SK-N-SH (cell line): ENCODE results near the gene INPP5A. TPM values are rescaled to one million over a fixed set of nuclear protein-coding genes. Genes with fewer than 3 reads are reported as not detected.
A peak's percentile ranks its signal among the peaks of the same experiment; 100 is the strongest.

Source experiments
- CTCF ChIA-PET: fragments of 300-600, 350-600 bp; formaldehyde crosslinking; extraction: SDS; loops from one replicate; lab custom pipeline; 2021; lab: Yijun Ruan, JAX
- POLR2A ChIA-PET: fragments of 350-600 bp; sonication (Branson Sonifier 250); formaldehyde crosslinking; extraction: SDS; loops from one replicate; lab custom pipeline; 2020; ENCODE audit warnings: antibody characterized with exemption, inconsistent platforms; lab: Yijun Ruan, JAX
- DNase-seq: peaks from one replicate; pipeline ENCODE4 v3.0.0; 2012
- H2AFZ ChIP-seq: fragments of 200-600 bp; sonication (generic); 2 replicates; pipeline ENCODE4 v1.8.1; 2016; ENCODE audit warnings: antibody characterized with exemption, mild to moderate bottlenecking, low read depth
- H3F3A ChIP-seq: fragments of 200-600 bp; sonication (generic); replicated peaks from 2 replicates; pipeline ENCODE3; 2016; ENCODE audit warnings: antibody characterized with exemption, mild to moderate bottlenecking; ENCODE audit not compliant: insufficient read depth
- H3K27ac ChIP-seq, 2 experiments: fragments of 200-500 bp in 1 of 2; fragments of 200-600 bp in 1 of 2; sonication (Bioruptor generic) in 1 of 2; sonication (generic), shearing (Covaris generic) in 1 of 2; 2 replicates each; pipeline versions ENCODE4 v1.5.1 to v1.6.1; 2014 to 2016; ENCODE audit warnings: low read depth in 2 of 2, inconsistent platforms in 1 of 2, low read length in 1 of 2, mild to moderate bottlenecking in 1 of 2, mixed read lengths in 1 of 2
- H3K27me3 ChIP-seq: fragments of 200-600 bp; sonication (generic), shearing (Covaris generic); 2 replicates; pipeline ENCODE4 v1.6.1; 2016; ENCODE audit warnings: mixed run types; ENCODE audit not compliant: insufficient read depth
- H3K36me3 ChIP-seq, 2 experiments: fragments of 200-500 bp in 1 of 2; fragments of 200-600 bp in 1 of 2; sonication (Bioruptor generic) in 1 of 2; sonication (generic) in 1 of 2; replicated peaks in 1 of 2; 2 replicates each; pipeline versions ENCODE3 to v1.5.1; 2014 to 2016; ENCODE audit warnings: low read length in 1 of 2, mild to moderate bottlenecking in 1 of 2; ENCODE audit not compliant: insufficient read depth in 2 of 2, control insufficient read depth in 1 of 2
- H3K4me1 ChIP-seq, 2 experiments: fragments of 200-500 bp in 1 of 2; fragments of 200-600 bp in 1 of 2; sonication (Bioruptor generic) in 1 of 2; sonication (generic), shearing (Covaris generic) in 1 of 2; 2 replicates each; pipeline versions ENCODE4 v1.5.1 to v1.6.1; 2014 to 2016; ENCODE audit warnings: low read depth in 1 of 2, low read length in 1 of 2, mixed run types in 1 of 2; ENCODE audit not compliant: insufficient read depth in 2 of 2, control insufficient read depth in 1 of 2
- H3K4me2 ChIP-seq: fragments of 200-600 bp; sonication (generic), shearing (Covaris generic); 2 replicates; pipeline ENCODE4 v1.6.1; 2017; ENCODE audit warnings: mixed run types
- H3K4me3 ChIP-seq, 2 experiments: fragments of 200-500 bp in 1 of 2; fragments of 200-600 bp in 1 of 2; sonication (Bioruptor generic) in 1 of 2; sonication (generic), shearing (Covaris generic) in 1 of 2; 2 replicates each; pipeline versions ENCODE4 v1.5.1 to v1.8.1; 2014 to 2016; ENCODE audit warnings: low read depth in 2 of 2, inconsistent platforms in 1 of 2, low read length in 1 of 2, mild to moderate bottlenecking in 1 of 2, mixed read lengths in 1 of 2, moderate library complexity in 1 of 2
- H3K79me2 ChIP-seq: fragments of 200-600 bp; sonication (generic); 2 replicates; pipeline ENCODE4 v1.8.1; 2017; ENCODE audit warnings: mild to moderate bottlenecking; ENCODE audit not compliant: insufficient read depth
- H3K9ac ChIP-seq: fragments of 200-600 bp; sonication (generic); 2 replicates; pipeline ENCODE4 v1.6.1; 2017; ENCODE audit warnings: mixed run types
- H3K9me2 ChIP-seq: fragments of 200-600 bp; sonication (generic); 2 replicates; pipeline ENCODE4 v1.6.1; 2017; ENCODE audit warnings: mixed run types
- H3K9me3 ChIP-seq: fragments of 200-600 bp; sonication (generic); 2 replicates; pipeline ENCODE4 v1.6.1; 2017; ENCODE audit warnings: mixed run types, mild to moderate bottlenecking, moderate library complexity
- H4K20me1 ChIP-seq: fragments of 200-600 bp; sonication (generic); 2 replicates; pipeline ENCODE4 v1.6.1; 2017; ENCODE audit warnings: mild to moderate bottlenecking, mixed run types; ENCODE audit not compliant: insufficient read depth
- EP300 ChIP-seq, 2 experiments: IDR thresholded peaks; 2 replicates each; pipeline versions ENCODE4 v1.4.0 to v1.6.1; 2012; ENCODE audit warnings: borderline replicate concordance in 1 of 2, low read depth in 1 of 2, low read length in 1 of 2
- EZH2phosphoT487 ChIP-seq: fragments of 200-600 bp; sonication (generic); IDR thresholded peaks from 2 replicates; pipeline ENCODE4 v1.6.1; 2017; ENCODE audit warnings: low read depth, mixed run types, mild to moderate bottlenecking, antibody characterized with exemption, moderate library complexity, borderline replicate concordance
- FOSL2 ChIP-seq: IDR thresholded peaks from 2 replicates; pipeline ENCODE4 v1.4.0; 2012; ENCODE audit warnings: low read depth, mild to moderate bottlenecking, moderate library complexity, borderline replicate concordance
- FOXJ3 ChIP-seq: sonication (generic); formaldehyde crosslinking; IDR thresholded peaks from 2 replicates; pipeline ENCODE4 v1.5.1; 2020; ENCODE audit warnings: mild to moderate bottlenecking, missing genetic modification reagents
- FOXM1 ChIP-seq: IDR thresholded peaks from 2 replicates; pipeline ENCODE4 v1.4.0; 2012; ENCODE audit warnings: low read depth, mild to moderate bottlenecking
- GABPA ChIP-seq: IDR thresholded peaks from 2 replicates; pipeline ENCODE4 v1.4.0; 2012; ENCODE audit warnings: low read depth, mild to moderate bottlenecking
- MEF2A ChIP-seq: IDR thresholded peaks from 2 replicates; pipeline ENCODE4 v1.4.0; 2012; ENCODE audit warnings: low read depth, borderline replicate concordance
- NFIC ChIP-seq: IDR thresholded peaks from 2 replicates; pipeline ENCODE4 v1.4.0; 2012; ENCODE audit warnings: borderline replicate concordance
- NRF1 ChIP-seq: IDR thresholded peaks from 2 replicates; pipeline ENCODE4 v1.6.1; 2012; ENCODE audit warnings: low read depth, mild to moderate bottlenecking, low read length
- RAD21 ChIP-seq: IDR thresholded peaks from 2 replicates; pipeline ENCODE4 v1.6.1; 2012; ENCODE audit warnings: mild to moderate bottlenecking, low read length
- SIN3A ChIP-seq: IDR thresholded peaks from 2 replicates; pipeline ENCODE4 v1.6.1; 2012; ENCODE audit warnings: low read depth, mild to moderate bottlenecking, low read length, moderate library complexity, borderline replicate concordance
- SMC3 ChIP-seq: IDR thresholded peaks from 2 replicates; pipeline ENCODE4 v1.6.1; 2012; ENCODE audit warnings: low read depth, low read length, improper control_type of control experiment
- WGBS: methylation state at CpG from one replicate; pipeline ENCODE4 v1.1.6; 2017; ENCODE audit warnings: low lambda C conversion rate; 5-methylcytosine and 5-hydroxymethylcytosine counted together
- polyA plus RNA-seq, 3 experiments: library from polyadenylated mRNA; depleted of rRNA; stranded (reverse); fragments of >200 nt; gene quantifications; 2 replicates each; pipeline ENCODE4 v1.2.3, GENCODE V29; 2012
- TF ChIP-seq, protein P1 (sequence below): fragments of 200-600 bp; sonication (generic); IDR thresholded peaks from 2 replicates; pipeline ENCODE4 v1.6.1; 2017; ENCODE audit warnings: antibody characterized with exemption, mild to moderate bottlenecking, moderate library complexity
- TF ChIP-seq, protein P2 (sequence below): IDR thresholded peaks from 2 replicates; pipeline ENCODE4 v1.4.0; 2012; ENCODE audit warnings: low read depth, borderline replicate concordance
- TF ChIP-seq, protein P3 (sequence below): IDR thresholded peaks from 2 replicates; pipeline ENCODE4 v1.6.1; 2012; ENCODE audit warnings: mild to moderate bottlenecking, low read depth, low read length, moderate library complexity

The INPP5A gene
- polyA plus RNA-seq, 1 of the 3 experiments (the other 2 are of a cell fraction) = 12.0 TPM

DNA sequence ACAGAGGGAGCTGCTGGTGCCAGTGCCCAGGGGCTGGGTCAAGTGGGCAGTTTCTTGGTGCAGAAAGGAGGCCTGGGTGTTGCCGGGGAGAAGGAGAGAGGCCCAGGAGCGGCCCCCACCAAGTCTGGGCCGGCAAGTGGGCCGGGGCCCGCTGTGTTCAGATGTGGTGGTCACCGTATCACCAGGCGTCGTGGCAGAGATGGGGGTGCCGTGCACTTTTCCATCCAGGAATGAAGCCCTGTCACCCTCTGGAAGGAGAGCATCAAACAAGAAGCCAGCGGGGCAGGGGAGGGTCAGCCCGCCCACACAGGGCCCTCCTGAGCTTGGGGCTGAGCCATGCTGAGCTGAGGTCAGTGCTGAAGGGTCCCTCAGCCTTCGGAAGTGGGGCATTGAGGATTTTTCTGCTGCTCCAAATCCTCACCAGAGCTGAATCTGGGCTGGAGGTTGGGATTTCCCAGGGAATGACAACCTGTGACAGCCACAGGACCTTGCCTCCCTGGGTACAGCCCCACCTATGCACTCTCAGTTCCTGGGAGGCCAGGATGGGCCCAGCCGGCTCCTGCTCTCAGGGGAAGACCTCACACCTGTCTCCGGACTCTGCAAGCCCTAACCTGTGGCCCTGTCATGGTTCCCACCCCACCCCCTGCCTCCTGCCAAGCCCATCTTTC lies 27.9 kb upstream of the INPP5A start:
- H2AFZ ChIP-seq = no peak overlapping the region
- no peaks in the 10 kb centered on the region for H3K9me2 ChIP-seq
- no peaks in the 10 kb centered on the region for H3K79me2 ChIP-seq
- H3K9me3 ChIP-seq = 0 out of 2 replicates have a peak, but pooled peaks cover 4% of the 10 kb centered on the region
- no peak overlapping the region for H3K27ac ChIP-seq
- ChIA-PET POLR2A (no interaction called here), CTCF (no interaction called here)
- peaks cover 0 to 6% of the 10 kb centered on the region in 2 experiments; a peak in 1 of 4 replicates for H3K4me1 ChIP-seq
- no peaks in the 10 kb centered on the region for H4K20me1 ChIP-seq
- WGBS = 91% methylated on average over 6 of the region's 14 CpGs
- H3K4me2 ChIP-seq = no peak overlapping the region
- H3K27me3 ChIP-seq = no peaks in the 10 kb centered on the region
- no peak for TF ChIP-seq GABPA
- TF ChIP-seq FOXJ3 = no peak
- TF ChIP-seq NFIC = no peak
- TF ChIP-seq, protein P1, sequence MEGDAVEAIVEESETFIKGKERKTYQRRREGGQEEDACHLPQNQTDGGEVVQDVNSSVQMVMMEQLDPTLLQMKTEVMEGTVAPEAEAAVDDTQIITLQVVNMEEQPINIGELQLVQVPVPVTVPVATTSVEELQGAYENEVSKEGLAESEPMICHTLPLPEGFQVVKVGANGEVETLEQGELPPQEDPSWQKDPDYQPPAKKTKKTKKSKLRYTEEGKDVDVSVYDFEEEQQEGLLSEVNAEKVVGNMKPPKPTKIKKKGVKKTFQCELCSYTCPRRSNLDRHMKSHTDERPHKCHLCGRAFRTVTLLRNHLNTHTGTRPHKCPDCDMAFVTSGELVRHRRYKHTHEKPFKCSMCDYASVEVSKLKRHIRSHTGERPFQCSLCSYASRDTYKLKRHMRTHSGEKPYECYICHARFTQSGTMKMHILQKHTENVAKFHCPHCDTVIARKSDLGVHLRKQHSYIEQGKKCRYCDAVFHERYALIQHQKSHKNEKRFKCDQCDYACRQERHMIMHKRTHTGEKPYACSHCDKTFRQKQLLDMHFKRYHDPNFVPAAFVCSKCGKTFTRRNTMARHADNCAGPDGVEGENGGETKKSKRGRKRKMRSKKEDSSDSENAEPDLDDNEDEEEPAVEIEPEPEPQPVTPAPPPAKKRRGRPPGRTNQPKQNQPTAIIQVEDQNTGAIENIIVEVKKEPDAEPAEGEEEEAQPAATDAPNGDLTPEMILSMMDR = no peak
- TF ChIP-seq NRF1 = no peak
- TF ChIP-seq EP300 (IDR thresholded peaks at IDR 0.05; ENCODE audit: borderline replicate concordance in 1 of 2, low read depth in 1 of 2, low read length in 1 of 2) = no peak
- no peak for TF ChIP-seq MEF2A
- no peak for TF ChIP-seq EZH2phosphoT487
- TF ChIP-seq, protein P2, sequence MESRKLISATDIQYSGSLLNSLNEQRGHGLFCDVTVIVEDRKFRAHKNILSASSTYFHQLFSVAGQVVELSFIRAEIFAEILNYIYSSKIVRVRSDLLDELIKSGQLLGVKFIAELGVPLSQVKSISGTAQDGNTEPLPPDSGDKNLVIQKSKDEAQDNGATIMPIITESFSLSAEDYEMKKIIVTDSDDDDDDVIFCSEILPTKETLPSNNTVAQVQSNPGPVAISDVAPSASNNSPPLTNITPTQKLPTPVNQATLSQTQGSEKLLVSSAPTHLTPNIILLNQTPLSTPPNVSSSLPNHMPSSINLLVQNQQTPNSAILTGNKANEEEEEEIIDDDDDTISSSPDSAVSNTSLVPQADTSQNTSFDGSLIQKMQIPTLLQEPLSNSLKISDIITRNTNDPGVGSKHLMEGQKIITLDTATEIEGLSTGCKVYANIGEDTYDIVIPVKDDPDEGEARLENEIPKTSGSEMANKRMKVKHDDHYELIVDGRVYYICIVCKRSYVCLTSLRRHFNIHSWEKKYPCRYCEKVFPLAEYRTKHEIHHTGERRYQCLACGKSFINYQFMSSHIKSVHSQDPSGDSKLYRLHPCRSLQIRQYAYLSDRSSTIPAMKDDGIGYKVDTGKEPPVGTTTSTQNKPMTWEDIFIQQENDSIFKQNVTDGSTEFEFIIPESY = no peak
- TF ChIP-seq FOSL2 = no peak
- no peak for TF ChIP-seq RAD21
- no peak for TF ChIP-seq FOXM1
- no peak for TF ChIP-seq SMC3
- TF ChIP-seq, protein P3, sequence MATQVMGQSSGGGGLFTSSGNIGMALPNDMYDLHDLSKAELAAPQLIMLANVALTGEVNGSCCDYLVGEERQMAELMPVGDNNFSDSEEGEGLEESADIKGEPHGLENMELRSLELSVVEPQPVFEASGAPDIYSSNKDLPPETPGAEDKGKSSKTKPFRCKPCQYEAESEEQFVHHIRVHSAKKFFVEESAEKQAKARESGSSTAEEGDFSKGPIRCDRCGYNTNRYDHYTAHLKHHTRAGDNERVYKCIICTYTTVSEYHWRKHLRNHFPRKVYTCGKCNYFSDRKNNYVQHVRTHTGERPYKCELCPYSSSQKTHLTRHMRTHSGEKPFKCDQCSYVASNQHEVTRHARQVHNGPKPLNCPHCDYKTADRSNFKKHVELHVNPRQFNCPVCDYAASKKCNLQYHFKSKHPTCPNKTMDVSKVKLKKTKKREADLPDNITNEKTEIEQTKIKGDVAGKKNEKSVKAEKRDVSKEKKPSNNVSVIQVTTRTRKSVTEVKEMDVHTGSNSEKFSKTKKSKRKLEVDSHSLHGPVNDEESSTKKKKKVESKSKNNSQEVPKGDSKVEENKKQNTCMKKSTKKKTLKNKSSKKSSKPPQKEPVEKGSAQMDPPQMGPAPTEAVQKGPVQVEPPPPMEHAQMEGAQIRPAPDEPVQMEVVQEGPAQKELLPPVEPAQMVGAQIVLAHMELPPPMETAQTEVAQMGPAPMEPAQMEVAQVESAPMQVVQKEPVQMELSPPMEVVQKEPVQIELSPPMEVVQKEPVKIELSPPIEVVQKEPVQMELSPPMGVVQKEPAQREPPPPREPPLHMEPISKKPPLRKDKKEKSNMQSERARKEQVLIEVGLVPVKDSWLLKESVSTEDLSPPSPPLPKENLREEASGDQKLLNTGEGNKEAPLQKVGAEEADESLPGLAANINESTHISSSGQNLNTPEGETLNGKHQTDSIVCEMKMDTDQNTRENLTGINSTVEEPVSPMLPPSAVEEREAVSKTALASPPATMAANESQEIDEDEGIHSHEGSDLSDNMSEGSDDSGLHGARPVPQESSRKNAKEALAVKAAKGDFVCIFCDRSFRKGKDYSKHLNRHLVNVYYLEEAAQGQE = no peak
- no peak for TF ChIP-seq SIN3A
- no peaks in the 10 kb centered on the region for H3F3A ChIP-seq
- no peaks in the 10 kb centered on the region for H3K36me3 ChIP-seq
- H3K4me3 ChIP-seq = no peak overlapping the region
- H3K9ac ChIP-seq = no peak overlapping the region
- peak; percentile 10 for DNase-seq
